ENCODE measurements around the gene RAPGEF4.

- TF ChIP-seq POLR2AphosphoS5 (IDR thresholded peaks at IDR 0.05), result no peak
- no peak for TF ChIP-seq POLR2A (IDR thresholded peaks at IDR 0.05)
- TF ChIP-seq EP300 (IDR thresholded peaks at IDR 0.05), result no peak
- TF ChIP-seq CTCF (IDR thresholded peaks at IDR 0.05), result no peak
Measured at GRCh38 chr2:172889768-172890430, 154.3 kb downstream of the RAPGEF4 start.
